ENCODE results near the gene HEPACAM.

Gene HEPACAM

GRCh38 chr11:124874571-124875255 is 61.1 kb downstream of the HEPACAM start:
- Histone ChIP-seq H3K27me3 (ENCODE audit: control insufficient read depth, insufficient read depth, low read length) (no peaks in the 10 kb centered on the region), H3K79me2 (no peaks in the 10 kb centered on the region), H3K27ac (no peak overlapping the region), H3K9me3 (ENCODE audit: control insufficient read depth, low read length) (no peaks in the 10 kb centered on the region), H3K36me3 (ENCODE audit: control insufficient read depth, insufficient read depth, low read length) (no peaks in the 10 kb centered on the region), H3K4me1 (no peaks in the 10 kb centered on the region), H2AFZ (no peak overlapping the region), H3K4me2 (ENCODE audit: low read length) (no peak overlapping the region), H3K4me3 (ENCODE audit: low read depth, low read length) (no peak overlapping the region), H3K9ac (no peak overlapping the region)
- no peak for TF ChIP-seq CTCF (IDR thresholded peaks at IDR 0.05)

- Histone ChIP-seq H3K27me3 (ENCODE audit: control insufficient read depth, insufficient read depth, low read length) (no peaks in the 10 kb centered on the region), H3K4me1 (no peaks in the 10 kb centered on the region), H3K36me3 (ENCODE audit: control insufficient read depth, insufficient read depth, low read length) (no peaks in the 10 kb centered on the region), H3K4me2 (ENCODE audit: low read length) (no peak overlapping the region), H3K27ac (no peak overlapping the region), H3K9me3 (ENCODE audit: control insufficient read depth, low read length) (no peaks in the 10 kb centered on the region), H3K79me2 (no peaks in the 10 kb centered on the region), H3K9ac (no peak overlapping the region), H2AFZ (no peak overlapping the region), H3K4me3 (ENCODE audit: low read depth, low read length) (no peak overlapping the region)
- no peak for TF ChIP-seq CTCF (IDR thresholded peaks at IDR 0.05)
Observed at GRCh38 chr11:124873951-124874350, 61.9 kb downstream of the HEPACAM start.

GRCh38 chr11:124872741-124873140 is 63.1 kb downstream of the HEPACAM start:
- no peaks in the 10 kb centered on the region for H3K4me1 ChIP-seq
- no peak overlapping the region for H3K27ac ChIP-seq
- H3K27me3 ChIP-seq (ENCODE audit: control insufficient read depth, insufficient read depth, low read length), result no peaks in the 10 kb centered on the region
- H3K36me3 ChIP-seq (ENCODE audit: control insufficient read depth, insufficient read depth, low read length), result no peaks in the 10 kb centered on the region
- no peaks in the 10 kb centered on the region for H3K79me2 ChIP-seq
- no peak overlapping the region for H3K4me3 ChIP-seq (ENCODE audit: low read depth, low read length)
- no peak overlapping the region for H2AFZ ChIP-seq
- no peak overlapping the region for H3K9ac ChIP-seq
- no peak overlapping the region for H3K4me2 ChIP-seq (ENCODE audit: low read length)
- no peak for TF ChIP-seq CTCF (IDR thresholded peaks at IDR 0.05)
- no peaks in the 10 kb centered on the region for H3K9me3 ChIP-seq (ENCODE audit: control insufficient read depth, low read length)

GRCh38 chr11:124872280-124872679 is 63.6 kb downstream of the HEPACAM start:
- Histone ChIP-seq H3K79me2 (no peaks in the 10 kb centered on the region), H3K4me1 (no peaks in the 10 kb centered on the region), H2AFZ (no peak overlapping the region), H3K4me2 (ENCODE audit: low read length) (no peak overlapping the region), H3K9me3 (ENCODE audit: control insufficient read depth, low read length) (no peaks in the 10 kb centered on the region), H3K27ac (no peak overlapping the region), H3K27me3 (ENCODE audit: control insufficient read depth, insufficient read depth, low read length) (no peaks in the 10 kb centered on the region), H3K4me3 (ENCODE audit: low read depth, low read length) (no peak overlapping the region), H3K9ac (no peak overlapping the region), H3K36me3 (ENCODE audit: control insufficient read depth, insufficient read depth, low read length) (no peaks in the 10 kb centered on the region)
- TF ChIP-seq CTCF (IDR thresholded peaks at IDR 0.05), result no peak

GRCh38 chr11:124870430-124870829 is 65.4 kb downstream of the HEPACAM start:
- H2AFZ ChIP-seq, result no peak overlapping the region
- H3K27ac ChIP-seq, result no peak overlapping the region
- TF ChIP-seq CTCF (IDR thresholded peaks at IDR 0.05), result no peak
- H3K4me2 ChIP-seq (ENCODE audit: low read length), result no peak overlapping the region
- H3K27me3 ChIP-seq (ENCODE audit: control insufficient read depth, insufficient read depth, low read length), result no peaks in the 10 kb centered on the region
- H3K9me3 ChIP-seq (ENCODE audit: control insufficient read depth, low read length), result no peaks in the 10 kb centered on the region
- H3K9ac ChIP-seq, result no peak overlapping the region
- no peaks in the 10 kb centered on the region for H3K4me1 ChIP-seq
- no peaks in the 10 kb centered on the region for H3K79me2 ChIP-seq
- no peaks in the 10 kb centered on the region for H3K36me3 ChIP-seq (ENCODE audit: control insufficient read depth, insufficient read depth, low read length)
- H3K4me3 ChIP-seq (ENCODE audit: low read depth, low read length), result no peak overlapping the region
